ENCODE measurements around the gene MEP1A. TPM values are rescaled to one million over a fixed set of nuclear protein-coding genes. Genes with fewer than 3 reads are reported as not detected.

MEP1A gene
- total RNA-seq, 3 donors from 2014 or later, result 0.29 to 1.3 TPM; not detected in 1

GRCh38 chr6:46867411-46867810 lies 74.2 kb downstream of the MEP1A start:
- H3K4me3 ChIP-seq, result no peak overlapping the region
- intact Hi-C loops (cut with DNase I; ENCODE audit: low total_unique reads), result no loop called here
- H3K27me3 ChIP-seq, result no peaks in the 10 kb centered on the region
- no peaks in the 10 kb centered on the region for H3K9me3 ChIP-seq
- no peak overlapping the region for H3K27ac ChIP-seq
- DNase-seq (ENCODE audit: low spot score in 2 of 2), result no peak
- H3K36me3 ChIP-seq, result no peaks in the 10 kb centered on the region
- H3K4me1 ChIP-seq, result no peaks in the 10 kb centered on the region
- TF ChIP-seq POLR2AphosphoS5 (IDR thresholded peaks at IDR 0.05) (no peak), CTCF (IDR thresholded peaks at IDR 0.05) (no peak), POLR2A (IDR thresholded peaks at IDR 0.05) (no peak)

GRCh38 chr6:46876126-46876525 lies 82.9 kb downstream of the MEP1A start:
- TF ChIP-seq CTCF (IDR thresholded peaks at IDR 0.05), result no peak
- TF ChIP-seq POLR2AphosphoS5 (IDR thresholded peaks at IDR 0.05), result peak in 2 of 3 donors; percentile 43 to 47
- H3K27ac ChIP-seq, result peak overlapping the region in 1 of 2 donors; percentile 43
- H3K4me1 ChIP-seq, result no peaks in the 10 kb centered on the region
- DNase-seq (ENCODE audit: low spot score in 2 of 2), result peak; percentile 64 to 87
- no peak overlapping the region for H3K4me3 ChIP-seq
- no peaks in the 10 kb centered on the region for H3K36me3 ChIP-seq
- no peaks in the 10 kb centered on the region for H3K27me3 ChIP-seq
- intact Hi-C loops (cut with DNase I; ENCODE audit: low total_unique reads), result no loop called here
- H3K9me3 ChIP-seq, result no peaks in the 10 kb centered on the region

GRCh38 chr6:46879003-46879402 lies 85.8 kb downstream of the MEP1A start:
- no peak for TF ChIP-seq CTCF (IDR thresholded peaks at IDR 0.05)
- TF ChIP-seq POLR2A (IDR thresholded peaks at IDR 0.05), result no peak
- TF ChIP-seq POLR2AphosphoS5 (IDR thresholded peaks at IDR 0.05), result no peak
- intact Hi-C loops (cut with DNase I; ENCODE audit: low total_unique reads), result no loop called here
- no peaks in the 10 kb centered on the region for H3K36me3 ChIP-seq
- H3K4me3 ChIP-seq, result no peak overlapping the region
- H3K27me3 ChIP-seq, result no peaks in the 10 kb centered on the region
- no peak overlapping the region for H3K27ac ChIP-seq
- no peaks in the 10 kb centered on the region for H3K9me3 ChIP-seq
- no peaks in the 10 kb centered on the region for H3K4me1 ChIP-seq
- DNase-seq (ENCODE audit: low spot score in 2 of 2), result no peak

- DNase-seq (ENCODE audit: low spot score in 2 of 2), result no peak
- H3K27ac ChIP-seq, result no peak overlapping the region
These were observed 89.5 kb downstream of the MEP1A start for GRCh38 chr6:46882645-46883044.

GRCh38 chr6:46888031-46888430 lies 94.8 kb downstream of the MEP1A start:
- no peaks in the 10 kb centered on the region for H3K4me1 ChIP-seq
- H3K27ac ChIP-seq, result no peak overlapping the region
- no peaks in the 10 kb centered on the region for H3K27me3 ChIP-seq
- no peak for DNase-seq (ENCODE audit: low spot score in 2 of 2)
- intact Hi-C loops (cut with DNase I; ENCODE audit: low total_unique reads), result no loop called here
- H3K4me3 ChIP-seq, result no peak overlapping the region
- TF ChIP-seq POLR2A (IDR thresholded peaks at IDR 0.05) (no peak), POLR2AphosphoS5 (IDR thresholded peaks at IDR 0.05) (no peak)
- H3K36me3 ChIP-seq, result no peaks in the 10 kb centered on the region
- H3K9me3 ChIP-seq, result no peaks in the 10 kb centered on the region

More at GRCh38 chr6:46882645-46883044, 89.5 kb downstream of the MEP1A start:
- H3K27me3 ChIP-seq, result no peaks in the 10 kb centered on the region
- no peaks in the 10 kb centered on the region for H3K9me3 ChIP-seq
- H3K4me3 ChIP-seq, result no peak overlapping the region
- intact Hi-C loops (cut with DNase I; ENCODE audit: low total_unique reads), result no loop called here
- H3K36me3 ChIP-seq, result no peaks in the 10 kb centered on the region
- H3K4me1 ChIP-seq, result no peaks in the 10 kb centered on the region
- TF ChIP-seq POLR2A (IDR thresholded peaks at IDR 0.05), result no peak
- TF ChIP-seq POLR2AphosphoS5 (IDR thresholded peaks at IDR 0.05), result no peak
- no peak for TF ChIP-seq CTCF (IDR thresholded peaks at IDR 0.05)

- no peak overlapping the region for H3K4me3 ChIP-seq
- no peaks in the 10 kb centered on the region for H3K4me1 ChIP-seq
- H3K36me3 ChIP-seq, result no peaks in the 10 kb centered on the region
- no peak for DNase-seq (ENCODE audit: low spot score in 2 of 2)
- TF ChIP-seq POLR2AphosphoS5 (IDR thresholded peaks at IDR 0.05) (no peak), CTCF (IDR thresholded peaks at IDR 0.05) (no peak), POLR2A (IDR thresholded peaks at IDR 0.05) (no peak)
- intact Hi-C loops (cut with DNase I; ENCODE audit: low total_unique reads), result no loop called here
- no peak overlapping the region for H3K27ac ChIP-seq
- H3K9me3 ChIP-seq, result no peaks in the 10 kb centered on the region
- H3K27me3 ChIP-seq, result no peaks in the 10 kb centered on the region
These were observed 95.4 kb downstream of the MEP1A start for GRCh38 chr6:46888578-46888977.
